HEK293 (cell line): ENCODE results near the gene MIEN1.

Experiments
- ATF2 ChIP-seq: fragments of 450-650 bp; formaldehyde crosslinking; IDR thresholded peaks from 2 replicates; pipeline ENCODE4 v1.5.1; 2016; ENCODE audit warnings: missing biosample characterization, missing genetic modification characterization, low read depth
- BCL11A ChIP-seq: fragments of 450-650 bp; formaldehyde crosslinking; IDR thresholded peaks from 2 replicates; pipeline ENCODE4 v1.5.1; 2016; ENCODE audit warnings: low read depth, missing biosample characterization, missing genetic modification characterization
- GLI2 ChIP-seq: fragments of 450-650 bp; formaldehyde crosslinking; IDR thresholded peaks from 2 replicates; pipeline ENCODE4; 2017; ENCODE audit warnings: missing biosample characterization, missing genetic modification characterization, low read depth, borderline replicate concordance
- GLIS2 ChIP-seq: fragments of 450-650 bp; formaldehyde crosslinking; IDR thresholded peaks from 2 replicates; pipeline ENCODE4 v1.5.1; 2016; ENCODE audit warnings: missing biosample characterization, missing genetic modification characterization
- KLF16 ChIP-seq: fragments of 450-650 bp; formaldehyde crosslinking; IDR thresholded peaks from 2 replicates; pipeline ENCODE4 v1.5.1; 2017; ENCODE audit warnings: missing biosample characterization, missing genetic modification characterization
- OVOL3 ChIP-seq: fragments of 450-650 bp; formaldehyde crosslinking; IDR thresholded peaks from 2 replicates; pipeline ENCODE4 v1.5.1; 2016; ENCODE audit warnings: missing biosample characterization, missing genetic modification characterization
- PRDM6 ChIP-seq: fragments of 450-650 bp; formaldehyde crosslinking; IDR thresholded peaks from 2 replicates; pipeline ENCODE4 v1.5.1; 2017; ENCODE audit warnings: missing biosample characterization, missing genetic modification characterization
- SCRT1 ChIP-seq: fragments of 450-650 bp; formaldehyde crosslinking; IDR thresholded peaks from 2 replicates; pipeline ENCODE4 v1.5.1; 2016; ENCODE audit warnings: missing biosample characterization, missing genetic modification characterization, borderline replicate concordance
- SCRT2 ChIP-seq: fragments of 450-650 bp; formaldehyde crosslinking; IDR thresholded peaks from 2 replicates; pipeline ENCODE4 v1.5.1; 2016; ENCODE audit warnings: missing biosample characterization, missing genetic modification characterization
- SP2 ChIP-seq: fragments of 450-650 bp; formaldehyde crosslinking; IDR thresholded peaks from 2 replicates; pipeline ENCODE4 v1.5.1; 2016; ENCODE audit warnings: missing biosample characterization, missing genetic modification characterization
- SP7 ChIP-seq: fragments of 450-650 bp; formaldehyde crosslinking; IDR thresholded peaks from 2 replicates; pipeline ENCODE4 v1.5.1; 2016; ENCODE audit warnings: missing biosample characterization, missing genetic modification characterization
- ZBTB20 ChIP-seq: fragments of 450-650 bp; formaldehyde crosslinking; IDR thresholded peaks from 2 replicates; pipeline ENCODE4 v1.5.1; 2016; ENCODE audit warnings: missing biosample characterization, missing genetic modification characterization
- ZBTB44 ChIP-seq: fragments of 450-650 bp; IDR thresholded peaks from 2 replicates; pipeline ENCODE4 v1.5.1; 2018; ENCODE audit warnings: missing biosample characterization, mild to moderate bottlenecking, missing genetic modification characterization
- ZFP41 ChIP-seq: fragments of 450-650 bp; formaldehyde crosslinking; IDR thresholded peaks from 2 replicates; pipeline ENCODE4 v1.5.1; 2016; ENCODE audit warnings: missing biosample characterization, missing genetic modification characterization, borderline replicate concordance
- ZNF146 ChIP-seq: fragments of 450-650 bp; formaldehyde crosslinking; IDR thresholded peaks from 2 replicates; pipeline ENCODE4 v1.5.1; 2016; ENCODE audit warnings: missing biosample characterization, missing genetic modification characterization
- ZNF155 ChIP-seq: fragments of 450-650 bp; formaldehyde crosslinking; IDR thresholded peaks from 2 replicates; pipeline ENCODE4 v1.5.1; 2016; ENCODE audit warnings: missing biosample characterization, missing genetic modification characterization
- ZNF19 ChIP-seq: fragments of 450-650 bp; formaldehyde crosslinking; IDR thresholded peaks from 2 replicates; pipeline ENCODE4; 2016; ENCODE audit warnings: missing biosample characterization, missing genetic modification characterization, low read depth
- ZNF266 ChIP-seq: fragments of 450-650 bp; formaldehyde crosslinking; IDR thresholded peaks from 2 replicates; pipeline ENCODE4 v1.5.1; 2016; ENCODE audit warnings: missing biosample characterization, missing genetic modification characterization, low read depth
- ZNF311 ChIP-seq: fragments of 450-650 bp; formaldehyde crosslinking; IDR thresholded peaks from 2 replicates; pipeline ENCODE4 v1.5.1; 2017; ENCODE audit warnings: missing biosample characterization, missing genetic modification characterization, borderline replicate concordance
- ZNF341 ChIP-seq: fragments of 450-650 bp; formaldehyde crosslinking; IDR thresholded peaks from 2 replicates; pipeline ENCODE4; 2016; ENCODE audit warnings: low read depth, missing biosample characterization, missing genetic modification characterization
- ZNF350 ChIP-seq: fragments of 450-650 bp; formaldehyde crosslinking; IDR thresholded peaks from 2 replicates; pipeline ENCODE4 v1.5.0; 2017; ENCODE audit warnings: missing biosample characterization, mild to moderate bottlenecking, missing genetic modification characterization
- ZNF398 ChIP-seq: fragments of 450-650 bp; formaldehyde crosslinking; IDR thresholded peaks from 2 replicates; pipeline ENCODE4 v1.5.1; 2017; ENCODE audit warnings: missing biosample characterization, missing genetic modification characterization
- ZNF513 ChIP-seq: fragments of 450-650 bp; IDR thresholded peaks from 2 replicates; pipeline ENCODE4 v1.5.1; 2018; ENCODE audit warnings: missing biosample characterization, missing genetic modification characterization
- ZNF558 ChIP-seq: fragments of 450-650 bp; formaldehyde crosslinking; IDR thresholded peaks from 2 replicates; pipeline ENCODE4 v1.5.1; 2016; ENCODE audit warnings: missing biosample characterization, missing genetic modification characterization
- ZNF561 ChIP-seq: fragments of 450-650 bp; IDR thresholded peaks from 2 replicates; pipeline ENCODE4 v1.5.1; 2018; ENCODE audit warnings: missing biosample characterization, missing genetic modification characterization, borderline replicate concordance
- ZNF600 ChIP-seq: fragments of 450-650 bp; formaldehyde crosslinking; IDR thresholded peaks from 2 replicates; pipeline ENCODE4 v1.5.1; 2016; ENCODE audit warnings: missing biosample characterization, missing genetic modification characterization
- ZNF623 ChIP-seq: fragments of 450-650 bp; formaldehyde crosslinking; IDR thresholded peaks from 2 replicates; pipeline ENCODE4 v1.5.1; 2016; ENCODE audit warnings: missing biosample characterization, missing genetic modification characterization
- ZNF629 ChIP-seq: fragments of 450-650 bp; formaldehyde crosslinking; IDR thresholded peaks from 2 replicates; pipeline ENCODE4 v1.5.1; 2017; ENCODE audit warnings: missing biosample characterization, missing genetic modification characterization
- ZNF692 ChIP-seq: fragments of 450-650 bp; formaldehyde crosslinking; IDR thresholded peaks from 2 replicates; pipeline ENCODE4 v1.5.1; 2016; ENCODE audit warnings: missing biosample characterization, missing genetic modification characterization
- ZNF701 ChIP-seq: fragments of 450-650 bp; formaldehyde crosslinking; IDR thresholded peaks from 2 replicates; pipeline ENCODE4 v1.5.1; 2016; ENCODE audit warnings: missing biosample characterization, missing genetic modification characterization
- ZNF747 ChIP-seq: fragments of 450-650 bp; formaldehyde crosslinking; IDR thresholded peaks from 2 replicates; pipeline ENCODE4 v1.5.1; 2016; ENCODE audit warnings: missing biosample characterization, missing genetic modification characterization
- ZSCAN23 ChIP-seq: fragments of 450-650 bp; formaldehyde crosslinking; IDR thresholded peaks from 2 replicates; pipeline ENCODE4 v1.5.1; 2016; ENCODE audit warnings: missing biosample characterization, missing genetic modification characterization

The MIEN1 gene

GRCh38 chr17:39769974-39770587 lies 39.7 kb upstream of the MIEN1 start (continued):
- TF ChIP-seq ZBTB44 (tag by site-specific recombination): peak; percentile 98
- peak; percentile 99 for TF ChIP-seq BCL11A (tag by site-specific recombination)
- TF ChIP-seq SP2 (tag by site-specific recombination): peak; percentile 36; the same call in 1 of the 2 replicates
- TF ChIP-seq ZNF600: peak; percentile 83
- TF ChIP-seq ZNF146 (tag by site-specific recombination): peak; percentile 32; the same call in 1 of the 2 replicates
- TF ChIP-seq ZNF629: peak; percentile 97
- no peak for TF ChIP-seq ZNF701 (tag by site-specific recombination)
- TF ChIP-seq ZNF19 (tag by site-specific recombination): no peak
- TF ChIP-seq SP7 (tag by site-specific recombination): peak; percentile 100
- no peak for TF ChIP-seq ZNF266
- peak; percentile 6; the same call in 1 of the 2 replicates for TF ChIP-seq ZNF513 (tag by site-specific recombination)
- TF ChIP-seq ZNF155 (tag by site-specific recombination): no peak
- no peak for TF ChIP-seq ZNF311 (tag by site-specific recombination)
- TF ChIP-seq ZNF561 (tag by site-specific recombination): peak; percentile 72
- peak; percentile 29 for TF ChIP-seq ZBTB20 (tag by site-specific recombination)
- TF ChIP-seq OVOL3 (tag by site-specific recombination): peak; percentile 99
- no peak for TF ChIP-seq ZNF747 (tag by site-specific recombination)
- peak; percentile 88 for TF ChIP-seq GLI2 (tag by site-specific recombination)
- peak; percentile 98 for TF ChIP-seq ZSCAN23 (tag by site-specific recombination)
- TF ChIP-seq PRDM6 (tag by site-specific recombination): peak; percentile 95
- TF ChIP-seq ZNF558 (tag by site-specific recombination): 0 out of 2 replicates have a peak, but pooled peaks have one; percentile 36
- TF ChIP-seq ATF2 (tag by site-specific recombination): 0 out of 2 replicates have a peak, but pooled peaks have one; percentile 56
- TF ChIP-seq ZNF350 (tag by site-specific recombination): no peak
- peak; percentile 61 for TF ChIP-seq ZNF341 (tag by site-specific recombination)
- TF ChIP-seq SCRT2: peak; percentile 100
- TF ChIP-seq GLIS2 (tag by site-specific recombination): no peak
- TF ChIP-seq KLF16 (tag by site-specific recombination): peak; percentile 61; the same call in 1 of the 2 replicates
- TF ChIP-seq ZNF398: peak; percentile 69
- TF ChIP-seq ZNF623 (tag by site-specific recombination): peak; percentile 30; the same call in 1 of the 2 replicates
- TF ChIP-seq ZNF692 (tag by site-specific recombination): peak; percentile 73
- no peak for TF ChIP-seq ZFP41 (tag by site-specific recombination)
- peak; percentile 100 for TF ChIP-seq SCRT1
